SK-N-SH (cell line): ENCODE measurements around the gene GRID2IP. TPM values are rescaled to one million over a fixed set of nuclear protein-coding genes. Genes with fewer than 3 reads are reported as not detected.

Source experiments
- CTCF ChIA-PET: fragments of 300-600, 350-600 bp; formaldehyde crosslinking; extraction: SDS; loops from one replicate; lab custom pipeline; 2021; lab: Yijun Ruan, JAX
- POLR2A ChIA-PET: fragments of 350-600 bp; sonication (Branson Sonifier 250); formaldehyde crosslinking; extraction: SDS; loops from one replicate; lab custom pipeline; 2020; ENCODE audit warnings: antibody characterized with exemption, inconsistent platforms; lab: Yijun Ruan, JAX
- DNase-seq: peaks from one replicate; pipeline ENCODE4 v3.0.0; 2012
- H2AFZ ChIP-seq: fragments of 200-600 bp; sonication (generic); 2 replicates; pipeline ENCODE4 v1.8.1; 2016; ENCODE audit warnings: antibody characterized with exemption, mild to moderate bottlenecking, low read depth
- H3F3A ChIP-seq: fragments of 200-600 bp; sonication (generic); replicated peaks from 2 replicates; pipeline ENCODE3; 2016; ENCODE audit warnings: antibody characterized with exemption, mild to moderate bottlenecking; ENCODE audit not compliant: insufficient read depth
- H3K27ac ChIP-seq, 2 experiments: fragments of 200-500 bp in 1 of 2; fragments of 200-600 bp in 1 of 2; sonication (Bioruptor generic) in 1 of 2; sonication (generic), shearing (Covaris generic) in 1 of 2; 2 replicates each; pipeline versions ENCODE4 v1.5.1 to v1.6.1; 2014 to 2016; ENCODE audit warnings: low read depth in 2 of 2, inconsistent platforms in 1 of 2, low read length in 1 of 2, mild to moderate bottlenecking in 1 of 2, mixed read lengths in 1 of 2
- H3K27me3 ChIP-seq: fragments of 200-600 bp; sonication (generic), shearing (Covaris generic); 2 replicates; pipeline ENCODE4 v1.6.1; 2016; ENCODE audit warnings: mixed run types; ENCODE audit not compliant: insufficient read depth
- H3K36me3 ChIP-seq, 2 experiments: fragments of 200-500 bp in 1 of 2; fragments of 200-600 bp in 1 of 2; sonication (Bioruptor generic) in 1 of 2; sonication (generic) in 1 of 2; replicated peaks in 1 of 2; 2 replicates each; pipeline versions ENCODE3 to v1.5.1; 2014 to 2016; ENCODE audit warnings: low read length in 1 of 2, mild to moderate bottlenecking in 1 of 2; ENCODE audit not compliant: insufficient read depth in 2 of 2, control insufficient read depth in 1 of 2
- H3K4me1 ChIP-seq, 2 experiments: fragments of 200-500 bp in 1 of 2; fragments of 200-600 bp in 1 of 2; sonication (Bioruptor generic) in 1 of 2; sonication (generic), shearing (Covaris generic) in 1 of 2; 2 replicates each; pipeline versions ENCODE4 v1.5.1 to v1.6.1; 2014 to 2016; ENCODE audit warnings: low read depth in 1 of 2, low read length in 1 of 2, mixed run types in 1 of 2; ENCODE audit not compliant: insufficient read depth in 2 of 2, control insufficient read depth in 1 of 2
- H3K4me2 ChIP-seq: fragments of 200-600 bp; sonication (generic), shearing (Covaris generic); 2 replicates; pipeline ENCODE4 v1.6.1; 2017; ENCODE audit warnings: mixed run types
- H3K4me3 ChIP-seq, 2 experiments: fragments of 200-500 bp in 1 of 2; fragments of 200-600 bp in 1 of 2; sonication (Bioruptor generic) in 1 of 2; sonication (generic), shearing (Covaris generic) in 1 of 2; 2 replicates each; pipeline versions ENCODE4 v1.5.1 to v1.8.1; 2014 to 2016; ENCODE audit warnings: low read depth in 2 of 2, inconsistent platforms in 1 of 2, low read length in 1 of 2, mild to moderate bottlenecking in 1 of 2, mixed read lengths in 1 of 2, moderate library complexity in 1 of 2
- H3K79me2 ChIP-seq: fragments of 200-600 bp; sonication (generic); 2 replicates; pipeline ENCODE4 v1.8.1; 2017; ENCODE audit warnings: mild to moderate bottlenecking; ENCODE audit not compliant: insufficient read depth
- H3K9ac ChIP-seq: fragments of 200-600 bp; sonication (generic); 2 replicates; pipeline ENCODE4 v1.6.1; 2017; ENCODE audit warnings: mixed run types
- H3K9me2 ChIP-seq: fragments of 200-600 bp; sonication (generic); 2 replicates; pipeline ENCODE4 v1.6.1; 2017; ENCODE audit warnings: mixed run types
- H3K9me3 ChIP-seq: fragments of 200-600 bp; sonication (generic); 2 replicates; pipeline ENCODE4 v1.6.1; 2017; ENCODE audit warnings: mixed run types, mild to moderate bottlenecking, moderate library complexity
- H4K20me1 ChIP-seq: fragments of 200-600 bp; sonication (generic); 2 replicates; pipeline ENCODE4 v1.6.1; 2017; ENCODE audit warnings: mild to moderate bottlenecking, mixed run types; ENCODE audit not compliant: insufficient read depth
- CTCF ChIP-seq: fragments of 200-600 bp; sonication (generic); IDR thresholded peaks from 2 replicates; pipeline ENCODE4 v1.6.1; 2017; ENCODE audit warnings: antibody characterized with exemption, mild to moderate bottlenecking, moderate library complexity
- EZH2phosphoT487 ChIP-seq: fragments of 200-600 bp; sonication (generic); IDR thresholded peaks from 2 replicates; pipeline ENCODE4 v1.6.1; 2017; ENCODE audit warnings: low read depth, mixed run types, mild to moderate bottlenecking, antibody characterized with exemption, moderate library complexity, borderline replicate concordance
- FOXJ3 ChIP-seq: sonication (generic); formaldehyde crosslinking; IDR thresholded peaks from 2 replicates; pipeline ENCODE4 v1.5.1; 2020; ENCODE audit warnings: mild to moderate bottlenecking, missing genetic modification reagents
- NFIC ChIP-seq: IDR thresholded peaks from 2 replicates; pipeline ENCODE4 v1.4.0; 2012; ENCODE audit warnings: borderline replicate concordance
- REST ChIP-seq: IDR thresholded peaks from 2 replicates; pipeline ENCODE4 v1.6.1; 2012; ENCODE audit warnings: mild to moderate bottlenecking, low read depth, low read length, moderate library complexity
- SMC3 ChIP-seq: IDR thresholded peaks from 2 replicates; pipeline ENCODE4 v1.6.1; 2012; ENCODE audit warnings: low read depth, low read length, improper control_type of control experiment
- TEAD4 ChIP-seq: IDR thresholded peaks from 2 replicates; pipeline ENCODE4 v1.4.0; 2012; ENCODE audit warnings: mild to moderate bottlenecking, borderline replicate concordance; ENCODE audit not compliant: insufficient read depth
- USF2 ChIP-seq: fragments of 150-350 bp; IDR thresholded peaks from 2 replicates; pipeline ENCODE4 v1.6.1; 2017; ENCODE audit warnings: antibody characterized with exemption, low read length, low read depth, borderline replicate concordance
- ZBTB33 ChIP-seq: IDR thresholded peaks from 2 replicates; pipeline ENCODE4 v1.4.0; 2012; ENCODE audit warnings: low read depth, borderline replicate concordance
- WGBS: methylation state at CpG from one replicate; pipeline ENCODE4 v1.1.6; 2017; ENCODE audit warnings: low lambda C conversion rate; 5-methylcytosine and 5-hydroxymethylcytosine counted together
- polyA plus RNA-seq, 3 experiments: library from polyadenylated mRNA; depleted of rRNA; stranded (reverse); fragments of >200 nt; gene quantifications; 2 replicates each; pipeline ENCODE4 v1.2.3, GENCODE V29; 2012

Gene GRID2IP
- polyA plus RNA-seq, 1 of the 3 experiments (the other 2 are of a cell fraction): 0.03 TPM

GRCh38 chr7:6460990-6461584 lies 90.2 kb downstream of the GRID2IP start:
- no peak overlapping the region for H3K27ac ChIP-seq
- peaks cover 70% of the 10 kb centered on the region for H3F3A ChIP-seq
- no peaks in the 10 kb centered on the region for H3K27me3 ChIP-seq
- peaks cover 26% of the 10 kb centered on the region for H4K20me1 ChIP-seq
- no peaks in the 10 kb centered on the region for H3K9me2 ChIP-seq
- POLR2A ChIA-PET: no interaction called here
- H3K9ac ChIP-seq: no peak overlapping the region
- DNase-seq: no peak
- WGBS: 95% methylated on average over 11 of the region's 11 CpGs
- H3K36me3 ChIP-seq: peaks cover 31 to 47% of the 10 kb centered on the region in 2 experiments
- no peak overlapping the region for H3K4me3 ChIP-seq
- H3K4me1 ChIP-seq: no peaks in the 10 kb centered on the region; a peak in 1 of 4 replicates
- H3K79me2 ChIP-seq: peaks cover 18% of the 10 kb centered on the region; the same call in 1 of the 2 replicates
- no peak overlapping the region for H3K4me2 ChIP-seq
- CTCF ChIA-PET: no interaction called here
- no peak for TF ChIP-seq EZH2phosphoT487
- no peak for TF ChIP-seq CTCF
- no peak for TF ChIP-seq REST
- TF ChIP-seq TEAD4: no peak
- TF ChIP-seq FOXJ3 (CRISPR knock-in tag): no peak
- no peak for TF ChIP-seq SMC3
- no peak for TF ChIP-seq USF2
- no peak for TF ChIP-seq NFIC
- no peak for TF ChIP-seq ZBTB33
- TF ChIP-seq, all 33 proteins: peak for 0
- no peaks in the 10 kb centered on the region for H3K9me3 ChIP-seq
- H2AFZ ChIP-seq: no peak overlapping the region
